Choroid plexus epithelial cell (primary cell): Measurements from ENCODE around the gene DPY30.
A peak's percentile ranks its signal among the peaks of the same experiment; 100 is the strongest.

Experiments used
- DNase-seq: peaks from one replicate; pipeline ENCODE4 v3.0.0-alpha.2; 2010; ENCODE audit warnings: low read depth
- H3K4me3 ChIP-seq: 2 replicates; pipeline ENCODE4 v1.5.1; 2011; ENCODE audit warnings: low read depth, mild to moderate bottlenecking, control low read depth, low read length, moderate library complexity
- CTCF ChIP-seq: conservative IDR thresholded peaks from 2 replicates; pipeline ENCODE4 v1.5.1; 2011; ENCODE audit warnings: low read depth, mild to moderate bottlenecking, control low read depth, inconsistent platforms, low read length, moderate library complexity

The DPY30 gene

DNA sequence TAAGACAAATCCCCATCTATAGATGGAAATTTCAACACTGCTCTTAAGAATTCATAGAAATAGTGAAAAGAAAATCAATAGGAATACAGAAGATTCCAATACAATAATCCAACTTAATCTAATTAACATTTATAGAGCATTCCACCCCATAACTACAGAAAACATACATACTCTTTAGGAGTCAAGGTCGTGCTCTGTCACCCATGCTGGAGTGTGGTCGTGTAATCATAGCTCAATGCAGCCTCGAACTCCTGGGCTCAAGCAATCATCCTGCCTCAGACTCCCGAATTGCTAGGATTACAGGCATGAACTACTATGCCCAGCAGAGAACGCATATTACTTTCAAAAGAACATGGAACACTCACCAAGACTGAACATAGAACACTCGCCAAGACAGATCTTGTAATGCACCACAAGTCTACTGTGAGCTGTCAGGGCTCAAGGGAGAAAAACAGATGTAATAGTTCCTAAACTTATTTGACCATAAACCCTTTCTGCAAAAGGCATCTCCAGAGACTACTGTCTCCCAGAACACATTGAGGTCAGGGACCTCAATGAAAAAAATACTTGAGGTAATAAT is 42.9 kb downstream of the DPY30 start:
- H3K4me3 ChIP-seq, result no peak overlapping the region
- TF ChIP-seq CTCF, result no peak
- peak; percentile 42 for DNase-seq

- no peak for DNase-seq
- H3K4me3 ChIP-seq, result no peak overlapping the region
- TF ChIP-seq CTCF, result no peak
These were observed 46.7 kb downstream of the DPY30 start for GRCh38 chr2:31992934-31993333.

DNA sequence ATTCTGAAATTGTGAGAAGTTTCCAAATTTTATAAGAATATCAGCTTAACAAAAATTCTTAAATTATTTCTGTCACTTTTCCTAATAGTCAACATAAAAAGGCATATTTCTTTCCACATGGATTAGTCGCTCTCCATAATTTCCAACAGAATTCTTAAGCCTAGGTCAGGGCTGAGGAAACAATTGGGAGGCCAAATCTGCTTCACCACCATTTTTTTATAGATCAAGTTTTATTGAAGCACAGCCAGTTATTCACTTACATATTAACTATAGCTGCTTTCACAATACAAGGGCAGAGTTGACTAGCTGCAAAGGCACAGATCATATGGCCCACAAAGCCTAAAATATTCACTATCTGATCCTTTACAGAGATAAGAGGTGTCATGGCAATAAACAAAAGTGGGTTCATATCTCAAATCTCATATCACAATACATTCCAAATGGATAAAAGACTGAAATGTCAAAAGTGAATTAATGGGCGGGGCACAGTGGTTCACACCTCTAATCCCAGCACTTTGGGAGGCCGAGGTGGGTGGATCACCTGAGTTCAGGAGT is 47.5 kb downstream of the DPY30 start:
- TF ChIP-seq CTCF, result no peak
- DNase-seq, result no peak
- H3K4me3 ChIP-seq, result no peak overlapping the region

- TF ChIP-seq CTCF, result no peak
- DNase-seq, result no peak
- H3K4me3 ChIP-seq, result no peak overlapping the region
These were observed 49.7 kb downstream of the DPY30 start for GRCh38 chr2:31989946-31990345.

DNA sequence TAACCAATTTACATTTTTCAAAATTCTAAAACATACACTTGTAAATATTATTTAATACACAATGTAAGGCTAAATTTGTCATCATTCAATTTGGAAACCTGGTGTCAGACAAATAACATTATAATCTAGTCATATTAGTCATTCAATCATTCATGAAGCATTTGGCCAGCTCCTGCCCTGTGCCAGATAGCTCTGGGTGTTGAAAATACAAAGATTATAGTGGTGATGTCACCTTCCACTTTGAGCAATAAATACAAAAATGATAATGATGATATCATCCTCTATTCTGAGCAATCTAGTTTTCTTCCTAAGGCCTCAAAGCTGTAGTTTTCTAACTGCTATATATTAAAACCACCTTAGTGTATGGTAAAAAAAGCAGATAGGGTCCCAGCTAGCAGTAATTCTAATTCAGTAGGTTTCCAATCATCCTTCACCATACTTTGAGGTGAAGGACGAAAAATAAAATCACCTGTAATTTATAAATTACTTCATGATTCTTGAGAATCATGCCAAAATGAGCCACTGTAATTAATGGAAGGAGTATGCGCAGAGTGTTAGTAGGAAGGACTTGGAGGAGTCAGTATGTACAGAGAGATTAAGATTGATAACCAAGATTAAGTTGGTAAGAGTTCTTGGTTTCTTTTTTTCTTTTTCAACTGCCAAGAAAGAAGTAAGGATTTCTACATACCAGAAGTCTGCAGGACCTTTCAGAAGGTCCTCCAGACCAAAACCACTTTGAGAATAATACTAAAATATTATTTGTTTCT is 52.0 kb downstream of the DPY30 start:
- no peak overlapping the region for H3K4me3 ChIP-seq
- DNase-seq, result peak; percentile 77
- TF ChIP-seq CTCF, result no peak

GRCh38 chr2:31986906-31987305 is 52.7 kb downstream of the DPY30 start:
- no peak for DNase-seq
- no peak overlapping the region for H3K4me3 ChIP-seq
- no peak for TF ChIP-seq CTCF
